Subcutaneous abdominal adipose tissue (tissue), 5 donors: ENCODE measurements around the gene PECR.

Source experiments
- H3K27ac ChIP-seq: one replicate; pipeline ENCODE4 v1.7.0; 2013; ENCODE audit warnings: low read depth, mild to moderate bottlenecking, inconsistent platforms, low read length, moderate library complexity
- H3K27me3 ChIP-seq, 5 donors: one replicate each; pipeline ENCODE4 v1.7.0; 2013; ENCODE audit warnings: low read length in 5 of 5, inconsistent platforms in 1 of 5; ENCODE audit not compliant: control insufficient read depth in 5 of 5, insufficient read depth in 4 of 5
- H3K36me3 ChIP-seq, 5 donors: one replicate each; pipeline ENCODE4 v1.7.0; 2013; ENCODE audit warnings: low read length in 5 of 5; ENCODE audit not compliant: control insufficient read depth in 5 of 5, insufficient read depth in 5 of 5
- H3K4me1 ChIP-seq, 5 donors: one replicate each; pipeline ENCODE4 v1.7.0; 2013; ENCODE audit warnings: low read length in 5 of 5, mild to moderate bottlenecking in 3 of 5, moderate library complexity in 1 of 5; ENCODE audit not compliant: control insufficient read depth in 5 of 5, insufficient read depth in 5 of 5
- H3K4me3 ChIP-seq, 5 donors: one replicate each; pipeline ENCODE4 v1.7.0; 2013; ENCODE audit warnings: low read length in 5 of 5, low read depth in 1 of 5
- H3K9ac ChIP-seq, 5 donors: one replicate each; pipeline ENCODE4 v1.7.0; 2013; ENCODE audit warnings: low read length in 5 of 5, mild to moderate bottlenecking in 4 of 5, moderate library complexity in 3 of 5
- H3K9me3 ChIP-seq, 5 donors: one replicate each; pipeline ENCODE4 v1.7.0; 2013; ENCODE audit warnings: low read length in 5 of 5; ENCODE audit not compliant: control insufficient read depth in 5 of 5
- donor health status: healthy.
- donor health status: healthy.
- donor health status: healthy.
- donor health status: healthy.
- donor health status: healthy.

Gene PECR

DNA sequence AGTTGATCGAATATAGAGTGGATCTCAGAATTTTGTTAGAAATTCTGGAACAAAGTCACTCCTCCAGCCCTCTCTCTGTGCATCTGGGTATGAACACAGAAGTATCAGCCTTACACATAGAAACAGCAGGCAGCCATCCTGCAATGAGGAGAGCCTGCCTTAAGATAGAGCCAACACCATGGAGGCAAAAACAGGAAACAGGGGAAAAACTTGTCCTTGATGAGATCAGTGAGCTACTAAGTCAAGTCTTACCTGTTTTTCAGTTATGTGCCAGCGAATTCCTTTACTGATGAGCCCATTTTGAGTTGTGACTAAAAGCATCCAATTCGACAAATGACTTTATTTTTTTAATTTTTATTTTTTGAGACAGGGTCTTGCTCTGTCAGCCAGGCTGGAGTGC, 41.7 kb downstream of the PECR start:
- Histone ChIP-seq H3K4me3 (no peak overlapping the region), H3K9me3 (no peaks in the 10 kb centered on the region), H3K36me3 (peaks cover 36 to 76% (median 67%) of the 10 kb centered on the region in 5 donors), H3K4me1 (no peaks in the 10 kb centered on the region), H3K9ac (no peak overlapping the region), H3K27ac (no peak overlapping the region), H3K27me3 (no peaks in the 10 kb centered on the region)

DNA sequence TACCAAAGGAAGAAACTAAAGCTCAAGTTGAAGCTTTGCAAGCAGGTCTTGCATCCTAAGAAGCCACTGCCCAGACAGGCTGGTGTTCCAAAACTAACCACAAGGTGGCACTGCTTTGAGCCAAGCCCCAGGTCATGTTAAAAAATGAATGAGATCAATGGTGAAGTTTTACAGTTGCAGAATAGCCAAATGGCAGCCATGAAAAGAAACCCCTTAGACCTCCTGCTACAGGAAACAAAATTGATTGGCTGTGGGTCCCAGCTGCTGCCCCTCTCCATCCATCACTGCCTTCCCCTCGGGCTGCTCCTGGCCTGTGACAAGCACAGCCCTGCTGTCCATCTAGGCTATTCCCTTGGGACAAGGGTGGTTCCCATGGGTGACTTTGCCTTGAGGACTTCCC, 47.5 kb downstream of the PECR start:
- Histone ChIP-seq H3K36me3 (peaks cover 25 to 67% (median 52%) of the 10 kb centered on the region in 5 donors), H3K27ac (no peak overlapping the region), H3K9me3 (no peaks in the 10 kb centered on the region)

DNA sequence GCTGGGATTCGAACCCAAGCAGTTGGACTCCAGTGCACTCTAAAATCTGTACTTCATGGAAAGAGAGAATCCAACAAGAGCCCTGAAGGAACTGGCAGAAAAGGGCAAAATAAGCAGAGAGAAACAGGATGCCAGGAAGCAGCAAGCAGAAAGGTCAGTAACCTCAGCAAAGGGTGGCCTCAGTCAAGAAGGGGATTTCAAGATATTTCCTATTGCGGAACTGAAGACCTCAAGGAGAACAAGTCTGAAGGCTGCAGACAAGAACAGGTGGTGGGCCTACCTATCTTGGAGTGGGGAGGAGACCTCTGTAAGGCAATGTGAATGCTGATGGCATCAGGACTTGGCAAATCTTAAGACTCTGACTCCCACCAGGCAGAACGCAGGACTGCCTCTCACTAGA, 48.2 kb downstream of the PECR start:
- H3K4me3 ChIP-seq, result no peak overlapping the region
- H3K4me1 ChIP-seq, result no peaks in the 10 kb centered on the region
- H3K9ac ChIP-seq, result no peak overlapping the region
- H3K27ac ChIP-seq, result no peak overlapping the region
- H3K27me3 ChIP-seq, result no peaks in the 10 kb centered on the region
- no peaks in the 10 kb centered on the region for H3K9me3 ChIP-seq
- H3K36me3 ChIP-seq, result peaks cover 24 to 65% (median 51%) of the 10 kb centered on the region in 5 donors

More for the DNA sequence above, 47.5 kb downstream of the PECR start:
- Histone ChIP-seq H3K27me3 (no peaks in the 10 kb centered on the region), H3K4me3 (no peak overlapping the region), H3K9ac (no peak overlapping the region), H3K4me1 (no peaks in the 10 kb centered on the region)

DNA sequence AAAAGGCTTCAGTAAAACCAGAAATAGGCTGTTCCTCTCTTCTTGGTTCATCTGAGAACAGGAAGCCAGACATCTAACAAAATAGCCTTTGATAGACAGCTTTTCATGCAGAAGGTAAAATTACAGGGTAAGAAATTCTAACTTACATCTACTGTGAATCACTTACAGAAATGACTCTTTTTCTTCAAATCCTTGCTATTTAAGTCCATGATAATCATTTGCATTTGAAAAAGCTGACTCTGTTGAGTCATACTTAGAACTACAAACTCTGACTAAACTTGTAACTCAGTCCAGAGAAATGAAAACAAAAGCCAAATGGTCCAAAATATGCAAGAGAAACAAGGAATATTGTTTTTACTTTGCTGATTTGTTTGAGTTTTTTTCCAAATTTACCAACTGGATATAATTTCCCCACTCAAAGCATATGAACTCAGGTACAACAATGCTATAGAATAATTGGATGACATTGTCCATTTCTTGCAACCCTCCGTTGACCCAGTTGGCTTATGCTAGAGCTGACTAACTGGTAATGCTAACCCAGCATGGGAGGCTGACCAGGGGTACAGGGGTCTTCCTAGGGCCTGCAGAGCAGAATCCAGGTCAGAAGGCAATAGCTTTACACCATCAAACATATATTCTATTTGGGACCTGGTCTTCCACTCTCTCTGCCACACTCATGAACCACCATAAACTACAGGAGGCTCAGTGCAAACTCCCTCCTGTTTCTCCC, 49.5 kb downstream of the PECR start:
- Histone ChIP-seq H3K4me1 (no peaks in the 10 kb centered on the region), H3K9ac (no peak overlapping the region), H3K9me3 (no peaks in the 10 kb centered on the region), H3K27ac (peak overlapping the region; percentile 54), H3K36me3 (peaks cover 21 to 57% (median 45%) of the 10 kb centered on the region in 5 donors), H3K4me3 (no peak overlapping the region), H3K27me3 (no peaks in the 10 kb centered on the region)

DNA sequence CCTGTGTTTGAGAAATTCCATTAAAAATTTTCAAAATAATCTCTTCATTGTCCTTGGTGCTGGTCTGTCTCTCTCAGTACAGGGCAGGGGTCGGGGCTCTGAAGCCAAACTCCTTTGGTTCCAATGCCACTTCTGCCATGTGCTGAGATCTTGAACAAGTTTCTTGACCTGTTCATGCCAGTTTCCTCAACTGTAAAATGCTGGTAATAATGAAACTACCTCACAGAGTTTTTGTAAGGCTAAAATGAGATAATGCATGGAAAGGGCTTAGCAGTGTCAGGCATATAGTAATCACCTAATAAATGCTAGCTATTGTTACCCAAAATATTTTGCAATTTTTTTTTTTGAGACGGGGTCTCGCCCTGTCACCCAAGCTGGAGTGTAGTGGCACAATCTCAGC, 51.4 kb downstream of the PECR start:
- no peak overlapping the region for H3K4me3 ChIP-seq
- no peak overlapping the region for H3K27ac ChIP-seq
- H3K27me3 ChIP-seq, result no peaks in the 10 kb centered on the region
- H3K4me1 ChIP-seq, result peaks cover 0 to 5% (median 0%) of the 10 kb centered on the region in 5 donors
- no peaks in the 10 kb centered on the region for H3K9me3 ChIP-seq
- no peak overlapping the region for H3K9ac ChIP-seq
- H3K36me3 ChIP-seq, result peaks cover 15 to 39% (median 30%) of the 10 kb centered on the region in 5 donors

DNA sequence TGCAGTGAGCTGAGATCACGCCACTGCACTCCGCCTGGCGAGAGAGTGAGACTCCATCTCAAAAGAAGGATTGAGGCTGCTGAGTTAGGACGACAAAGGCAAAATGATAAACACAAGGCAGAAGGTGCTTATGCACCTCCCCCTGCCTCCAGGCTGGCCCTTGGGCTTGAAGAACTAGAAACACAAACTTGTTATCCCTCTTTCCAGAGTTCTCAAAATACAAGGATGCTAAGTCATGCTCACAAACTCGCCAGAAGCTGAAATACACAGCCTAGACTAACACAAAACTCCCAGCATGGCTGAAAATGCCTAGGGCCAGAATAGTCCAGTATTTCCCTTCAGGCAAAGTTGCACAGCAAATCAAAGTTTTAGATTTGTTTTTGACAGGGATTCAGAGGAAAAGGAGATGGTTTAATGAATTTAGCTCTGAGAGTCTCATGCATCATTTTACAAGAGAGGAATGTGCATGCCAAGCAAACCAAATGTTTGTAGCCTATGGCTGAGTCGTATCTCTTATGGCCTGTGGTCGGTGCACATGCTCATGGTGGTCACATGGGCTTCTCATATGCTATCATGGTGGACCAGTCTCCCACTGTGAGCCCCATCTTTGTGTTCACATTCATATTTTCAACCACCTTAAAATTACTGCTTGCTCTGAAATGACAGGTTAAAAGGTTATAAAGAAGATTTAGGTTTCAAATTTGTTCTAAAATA, 52.0 kb downstream of the PECR start:
- peaks cover 0 to 5% (median 0%) of the 10 kb centered on the region in 5 donors for H3K4me1 ChIP-seq
- H3K36me3 ChIP-seq, result peaks cover 8 to 33% (median 23%) of the 10 kb centered on the region in 5 donors
- H3K4me3 ChIP-seq, result no peak overlapping the region
- no peak overlapping the region for H3K9ac ChIP-seq
- no peak overlapping the region for H3K27ac ChIP-seq
- H3K9me3 ChIP-seq, result no peaks in the 10 kb centered on the region
- H3K27me3 ChIP-seq, result no peaks in the 10 kb centered on the region

DNA sequence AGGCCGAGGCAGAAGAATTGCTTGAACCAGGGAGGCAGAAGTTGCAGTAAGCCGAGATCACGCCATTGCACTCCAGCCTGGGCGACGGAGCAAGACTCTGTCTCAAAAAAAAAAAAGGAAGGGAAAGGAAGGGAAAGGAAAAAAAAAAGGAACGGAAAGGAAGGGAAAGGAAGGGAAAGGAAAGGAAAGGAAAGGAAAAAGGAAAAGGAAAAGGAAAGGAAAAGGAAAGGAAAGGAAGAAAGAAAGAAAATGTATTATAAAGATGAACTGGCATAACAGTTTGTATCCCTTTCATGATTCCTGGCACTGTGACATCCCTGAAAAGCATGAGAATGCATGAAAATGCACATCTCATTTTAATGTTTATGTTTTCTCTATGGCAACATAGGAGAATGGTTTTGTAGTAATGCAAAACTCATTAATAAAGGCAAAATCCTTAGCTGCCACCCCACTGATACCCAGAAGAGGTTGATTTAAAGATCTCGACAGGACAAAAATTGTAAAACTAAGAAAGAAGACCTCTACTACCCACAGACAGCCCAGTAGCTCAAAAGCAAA, 56.8 kb downstream of the PECR start:
- H3K4me3 ChIP-seq, result no peak overlapping the region
- H3K27ac ChIP-seq, result peak overlapping the region; percentile 16
- peaks cover 7 to 22% (median 9%) of the 10 kb centered on the region in 5 donors for H3K36me3 ChIP-seq
- H3K27me3 ChIP-seq, result no peaks in the 10 kb centered on the region
- peaks cover 0 to 5% (median 0%) of the 10 kb centered on the region in 5 donors for H3K4me1 ChIP-seq
- H3K9me3 ChIP-seq, result no peaks in the 10 kb centered on the region
- no peak overlapping the region for H3K9ac ChIP-seq

DNA sequence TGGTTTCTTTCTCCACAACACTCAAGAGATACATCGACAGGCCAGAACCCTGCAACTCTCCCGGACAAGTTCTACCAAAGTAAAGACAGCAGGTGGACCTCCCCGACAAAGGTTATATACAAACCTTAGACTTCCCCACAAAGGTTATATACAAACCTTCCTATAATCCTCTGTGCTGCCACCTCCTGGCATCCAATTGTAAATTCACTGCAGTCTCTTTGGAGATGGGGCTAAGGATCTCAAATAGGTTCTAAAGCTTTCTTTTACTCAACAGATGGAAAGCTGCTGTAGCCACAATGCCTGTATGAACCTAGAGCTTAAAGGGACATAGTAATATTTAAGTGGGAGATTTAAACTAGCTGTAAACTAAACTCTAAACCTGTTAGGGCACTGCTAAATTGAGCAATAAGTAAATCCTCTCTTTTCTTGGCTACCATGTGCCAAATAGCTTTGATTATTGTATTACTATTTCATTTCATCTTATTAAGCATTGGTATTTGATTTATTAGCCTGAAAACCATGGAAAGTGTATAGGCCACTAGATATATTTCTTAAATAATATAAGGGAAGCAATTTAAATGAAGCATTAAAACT, 58.5 kb downstream of the PECR start:
- Histone ChIP-seq H3K27ac (no peak overlapping the region), H3K36me3 (peaks cover 0 to 13% (median 2%) of the 10 kb centered on the region in 5 donors), H3K9me3 (no peaks in the 10 kb centered on the region), H3K4me1 (peaks cover 0 to 5% (median 0%) of the 10 kb centered on the region in 5 donors), H3K9ac (no peak overlapping the region), H3K4me3 (no peak overlapping the region), H3K27me3 (no peaks in the 10 kb centered on the region)

DNA sequence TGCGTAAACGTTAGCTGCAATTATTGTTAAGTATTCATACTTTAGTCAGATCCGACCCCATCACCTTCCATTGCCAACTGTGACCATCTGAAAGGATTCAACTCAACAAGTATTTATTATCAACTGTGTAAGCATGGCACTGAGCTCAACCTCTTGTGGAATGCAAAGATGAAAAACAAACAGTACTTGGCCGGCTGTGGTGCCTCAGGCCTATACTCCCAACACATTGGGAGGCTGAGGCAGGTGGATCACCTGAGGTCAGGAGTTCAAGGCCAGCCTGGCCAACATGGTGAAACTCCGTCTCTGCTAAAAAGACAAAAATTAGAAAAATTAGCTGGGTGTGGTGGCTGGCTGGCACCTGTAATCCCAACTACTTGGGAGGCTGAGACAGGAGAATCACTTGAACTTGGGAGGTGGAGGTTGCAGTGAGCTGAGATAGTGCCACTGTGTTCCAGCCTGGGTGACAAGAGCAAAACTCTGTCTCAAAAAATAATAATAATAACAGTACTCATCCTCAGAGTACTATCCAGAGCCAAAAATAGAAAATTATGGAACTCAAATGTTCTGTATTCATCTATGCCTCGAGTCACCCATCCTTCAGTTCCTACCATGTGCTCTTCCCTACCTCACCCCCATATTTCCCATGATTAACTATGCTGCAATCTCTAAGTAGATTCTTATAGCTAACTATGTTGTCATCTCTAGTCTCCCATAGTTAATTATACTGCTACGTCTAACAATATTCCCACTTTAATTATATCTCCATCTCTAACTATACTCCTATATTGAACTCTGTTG, 59.6 kb downstream of the PECR start:
- H3K36me3 ChIP-seq, result peaks cover 0 to 13% (median 2%) of the 10 kb centered on the region in 5 donors
- peaks cover 0 to 5% (median 0%) of the 10 kb centered on the region in 5 donors for H3K4me1 ChIP-seq
- no peaks in the 10 kb centered on the region for H3K27me3 ChIP-seq
- no peaks in the 10 kb centered on the region for H3K9me3 ChIP-seq
- no peak overlapping the region for H3K27ac ChIP-seq
- no peak overlapping the region for H3K4me3 ChIP-seq
- H3K9ac ChIP-seq, result no peak overlapping the region
